ENCODE results near the gene CDS2. TPM values are rescaled to one million over a fixed set of nuclear protein-coding genes. Genes with fewer than 3 reads are reported as not detected.

CDS2 gene
- total and polyA plus RNA-seq, 2 of the 13 experiments (the other 11 are each of a cell fraction or from before 2014, with no cell fraction given), result 81.3 to 153 TPM

DNA sequence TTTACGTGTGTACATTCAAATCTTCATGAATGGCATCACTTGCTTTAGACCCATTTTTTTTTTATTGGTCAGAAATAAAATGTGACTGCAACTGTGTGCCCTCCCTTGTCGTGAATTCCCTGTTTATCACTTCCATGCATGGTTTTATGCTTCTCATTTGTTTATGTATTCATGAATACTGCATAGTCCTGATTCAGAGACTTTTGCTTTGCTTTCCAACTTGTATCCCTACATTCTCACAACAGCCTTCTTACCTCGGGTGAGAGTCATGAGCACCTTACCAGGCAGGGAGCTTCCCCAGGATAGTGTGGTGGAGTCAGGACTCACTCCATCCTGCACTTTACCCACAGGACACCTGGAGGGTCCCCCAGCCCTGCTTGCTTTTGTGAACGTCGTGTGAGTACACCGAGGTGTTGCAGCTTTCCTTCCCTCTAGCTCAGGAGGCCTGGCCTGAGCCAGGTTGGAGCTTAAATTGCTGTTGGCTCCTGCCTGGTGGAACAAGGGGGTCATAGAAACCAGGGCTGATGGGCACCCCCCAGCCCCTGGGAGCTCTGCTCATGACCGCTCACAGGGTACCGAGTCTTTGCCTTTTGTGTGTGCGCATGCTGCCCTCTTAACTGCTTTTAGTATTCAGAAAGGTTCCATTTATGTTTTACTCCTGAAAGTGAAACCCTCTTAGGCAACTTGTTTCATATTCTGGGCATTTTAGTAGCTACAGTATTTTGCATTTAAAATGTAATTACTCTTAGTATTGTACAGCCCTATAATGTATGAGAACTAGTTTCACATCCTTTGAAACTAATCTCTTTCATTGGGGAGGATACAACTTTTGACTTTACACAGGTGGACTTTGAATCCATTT, 66.0 kb downstream of the CDS2 start (continued):
- peak; percentile 6 for TF ChIP-seq TEAD3 (CRISPR knock-in tag; optimal IDR thresholded peaks at IDR 0.05; ENCODE audit: borderline replicate concordance)
- TF ChIP-seq GFI1 (CRISPR knock-in tag; IDR thresholded peaks at IDR 0.05; ENCODE audit: borderline replicate concordance), result peak; percentile 5; the same call in 1 of the 2 replicates
- TF ChIP-seq THAP11 (CRISPR knock-in tag; IDR thresholded peaks at IDR 0.05), result 0 out of 2 replicates have a peak, but pooled peaks have one; percentile 3
- TF ChIP-seq, protein P1, sequence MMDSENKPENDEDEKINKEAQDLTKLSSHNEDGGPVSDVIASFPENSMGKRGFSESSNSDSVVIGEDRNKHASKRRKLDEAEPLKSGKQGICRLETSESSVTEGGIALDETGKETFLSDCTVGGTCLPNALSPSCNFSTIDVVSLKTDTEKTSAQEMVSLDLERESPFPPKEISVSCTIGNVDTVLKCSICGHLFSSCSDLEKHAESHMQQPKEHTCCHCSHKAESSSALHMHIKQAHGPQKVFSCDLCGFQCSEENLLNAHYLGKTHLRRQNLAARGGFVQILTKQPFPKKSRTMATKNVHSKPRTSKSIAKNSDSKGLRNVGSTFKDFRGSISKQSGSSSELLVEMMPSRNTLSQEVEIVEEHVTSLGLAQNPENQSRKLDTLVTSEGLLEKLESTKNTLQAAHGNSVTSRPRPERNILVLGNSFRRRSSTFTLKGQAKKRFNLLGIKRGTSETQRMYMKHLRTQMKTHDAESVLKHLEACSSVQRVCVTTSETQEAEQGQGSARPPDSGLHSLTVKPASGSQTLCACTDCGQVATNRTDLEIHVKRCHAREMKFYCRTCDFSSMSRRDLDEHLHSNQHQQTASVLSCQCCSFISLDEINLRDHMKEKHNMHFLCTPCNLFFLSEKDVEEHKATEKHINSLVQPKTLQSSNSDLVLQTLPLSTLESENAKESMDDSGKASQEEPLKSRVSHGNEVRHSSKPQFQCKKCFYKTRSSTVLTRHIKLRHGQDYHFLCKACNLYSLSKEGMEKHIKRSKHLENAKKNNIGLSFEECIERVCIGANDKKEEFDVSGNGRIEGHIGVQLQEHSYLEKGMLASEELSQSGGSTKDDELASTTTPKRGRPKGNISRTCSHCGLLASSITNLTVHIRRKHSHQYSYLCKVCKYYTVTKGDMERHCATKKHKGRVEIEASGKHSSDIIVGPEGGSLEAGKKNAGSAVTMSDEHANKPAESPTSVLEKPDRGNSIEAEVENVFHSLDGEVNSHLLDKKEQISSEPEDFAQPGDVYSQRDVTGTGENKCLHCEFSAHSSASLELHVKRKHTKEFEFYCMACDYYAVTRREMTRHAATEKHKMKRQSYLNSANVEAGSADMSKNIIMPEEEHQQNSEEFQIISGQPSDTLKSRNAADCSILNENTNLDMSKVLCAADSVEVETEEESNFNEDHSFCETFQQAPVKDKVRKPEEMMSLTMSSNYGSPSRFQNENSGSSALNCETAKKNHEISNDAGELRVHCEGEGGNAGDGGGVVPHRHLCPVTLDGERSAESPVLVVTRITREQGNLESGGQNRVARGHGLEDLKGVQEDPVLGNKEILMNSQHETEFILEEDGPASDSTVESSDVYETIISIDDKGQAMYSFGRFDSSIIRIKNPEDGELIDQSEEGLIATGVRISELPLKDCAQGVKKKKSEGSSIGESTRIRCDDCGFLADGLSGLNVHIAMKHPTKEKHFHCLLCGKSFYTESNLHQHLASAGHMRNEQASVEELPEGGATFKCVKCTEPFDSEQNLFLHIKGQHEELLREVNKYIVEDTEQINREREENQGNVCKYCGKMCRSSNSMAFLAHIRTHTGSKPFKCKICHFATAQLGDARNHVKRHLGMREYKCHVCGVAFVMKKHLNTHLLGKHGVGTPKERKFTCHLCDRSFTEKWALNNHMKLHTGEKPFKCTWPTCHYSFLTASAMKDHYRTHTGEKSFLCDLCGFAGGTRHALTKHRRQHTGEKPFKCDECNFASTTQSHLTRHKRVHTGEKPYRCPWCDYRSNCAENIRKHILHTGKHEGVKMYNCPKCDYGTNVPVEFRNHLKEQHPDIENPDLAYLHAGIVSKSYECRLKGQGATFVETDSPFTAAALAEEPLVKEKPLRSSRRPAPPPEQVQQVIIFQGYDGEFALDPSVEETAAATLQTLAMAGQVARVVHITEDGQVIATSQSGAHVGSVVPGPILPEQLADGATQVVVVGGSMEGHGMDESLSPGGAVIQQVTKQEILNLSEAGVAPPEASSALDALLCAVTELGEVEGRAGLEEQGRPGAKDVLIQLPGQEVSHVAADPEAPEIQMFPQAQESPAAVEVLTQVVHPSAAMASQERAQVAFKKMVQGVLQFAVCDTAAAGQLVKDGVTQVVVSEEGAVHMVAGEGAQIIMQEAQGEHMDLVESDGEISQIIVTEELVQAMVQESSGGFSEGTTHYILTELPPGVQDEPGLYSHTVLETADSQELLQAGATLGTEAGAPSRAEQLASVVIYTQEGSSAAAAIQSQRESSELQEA (CRISPR knock-in tag; IDR thresholded peaks at IDR 0.05; ENCODE audit: not compliant biosample characterization), result peak; percentile 31
- TF ChIP-seq ATRX (CRISPR knock-in tag; IDR thresholded peaks at IDR 0.05; ENCODE audit: borderline replicate concordance), result 0 out of 2 replicates have a peak, but pooled peaks have one; percentile 34
- no peak for TF ChIP-seq ZNF614 (CRISPR knock-in tag; IDR thresholded peaks at IDR 0.05; ENCODE audit: borderline replicate concordance)
- TF ChIP-seq, protein P2, sequence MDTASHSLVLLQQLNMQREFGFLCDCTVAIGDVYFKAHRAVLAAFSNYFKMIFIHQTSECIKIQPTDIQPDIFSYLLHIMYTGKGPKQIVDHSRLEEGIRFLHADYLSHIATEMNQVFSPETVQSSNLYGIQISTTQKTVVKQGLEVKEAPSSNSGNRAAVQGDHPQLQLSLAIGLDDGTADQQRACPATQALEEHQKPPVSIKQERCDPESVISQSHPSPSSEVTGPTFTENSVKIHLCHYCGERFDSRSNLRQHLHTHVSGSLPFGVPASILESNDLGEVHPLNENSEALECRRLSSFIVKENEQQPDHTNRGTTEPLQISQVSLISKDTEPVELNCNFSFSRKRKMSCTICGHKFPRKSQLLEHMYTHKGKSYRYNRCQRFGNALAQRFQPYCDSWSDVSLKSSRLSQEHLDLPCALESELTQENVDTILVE (CRISPR knock-in tag; IDR thresholded peaks at IDR 0.05), result no peak
- peak; percentile 10; the same call in 1 of the 2 replicates for TF ChIP-seq ERF (CRISPR knock-in tag; IDR thresholded peaks at IDR 0.05)
- peak; percentile 22; the same call in 1 of the 2 replicates for TF ChIP-seq ZNF598 (CRISPR knock-in tag; IDR thresholded peaks at IDR 0.05; ENCODE audit: borderline replicate concordance)
- TF ChIP-seq TBX2 (CRISPR knock-in tag; IDR thresholded peaks at IDR 0.05; ENCODE audit: borderline replicate concordance), result 0 out of 2 replicates have a peak, but pooled peaks have one; percentile 20
- 0 out of 2 replicates have a peak, but pooled peaks have one; percentile 20 for TF ChIP-seq ZNF768 (CRISPR knock-in tag; IDR thresholded peaks at IDR 0.05)
- no peak for TF ChIP-seq IKZF5 (CRISPR knock-in tag; IDR thresholded peaks at IDR 0.05)
- 0 out of 2 replicates have a peak, but pooled peaks have one; percentile 7 for TF ChIP-seq IRF2 (CRISPR knock-in tag; IDR thresholded peaks at IDR 0.05)
- peak; percentile 2 for TF ChIP-seq ASH2L (IDR thresholded peaks at IDR 0.05; ENCODE audit: insufficient read length, low read depth, low read length)

Measured in HepG2 (cell line).